LNCAP (cell line): Measurements from ENCODE around the gene PNLDC1.

ENCODE experiments used
- CTCF ChIP-seq: fragments of 450-650 bp; IDR thresholded peaks from 2 replicates; pipeline ENCODE4 v1.5.1; 2017; ENCODE audit warnings: mild to moderate bottlenecking

PNLDC1 gene

GRCh38 chr6:159853754-159854153 lies 53.7 kb downstream of the PNLDC1 start:
- no peak for TF ChIP-seq CTCF

GRCh38 chr6:159854959-159855358 lies 54.9 kb downstream of the PNLDC1 start:
- TF ChIP-seq CTCF: no peak

GRCh38 chr6:159858259-159858658 lies 58.2 kb downstream of the PNLDC1 start:
- no peak for TF ChIP-seq CTCF

GRCh38 chr6:159860482-159860881 lies 60.4 kb downstream of the PNLDC1 start:
- TF ChIP-seq CTCF: no peak

- no peak for TF ChIP-seq CTCF
These were observed 62.0 kb downstream of the PNLDC1 start for GRCh38 chr6:159862103-159862502.

GRCh38 chr6:159863341-159863740 lies 63.3 kb downstream of the PNLDC1 start:
- TF ChIP-seq CTCF: peak; percentile 52; the same call in 1 of the 2 replicates

- TF ChIP-seq CTCF: no peak
These were observed 65.3 kb downstream of the PNLDC1 start for GRCh38 chr6:159865226-159865920.
